Measurements from ENCODE around the gene DNAJC4.
"Not testable (repeated sequence)": the region's sequence is repeated elsewhere in the genome, so short reads cannot be mapped to it uniquely, and the experiment has no call there.

The DNAJC4 gene

GRCh38 chr11:64239662-64240434, 9.5 kb downstream of the DNAJC4 start:
- peak overlapping the region; percentile 99 for H3K27ac ChIP-seq (ENCODE audit: low read depth, low read length)
- peaks cover 34% of the 10 kb centered on the region for H3K36me3 ChIP-seq (ENCODE audit: control insufficient read depth, insufficient read depth, low read length)
- 0 out of 2 replicates have a peak overlapping the region, but pooled peaks have one; percentile 76 for H3K9ac ChIP-seq (ENCODE audit: low read depth, low read length)
- H3K27me3 ChIP-seq (ENCODE audit: control insufficient read depth, insufficient read depth, low read length) = no peaks in the 10 kb centered on the region
- peaks cover 4% of the 10 kb centered on the region for H3K4me1 ChIP-seq (ENCODE audit: control insufficient read depth, insufficient read depth, low read length)
- no peaks in the 10 kb centered on the region for H3K9me3 ChIP-seq (ENCODE audit: control insufficient read depth, insufficient read depth, low read length)
- peak overlapping the region; percentile 81 for H3K4me3 ChIP-seq (ENCODE audit: low read depth, low read length)

- peak within 1 kb of the TSS; percentile 82 for H3K9ac ChIP-seq (ENCODE audit: low read depth, low read length)
Observed at GRCh38 chr11:64240435-64241240, 10.3 kb downstream of the DNAJC4 start, which contains the start of gene FKBP2. FKBP2 (plus strand) TSS chr11:64241095; CDS start chr11:64242388, 1,293 bp downstream.

GRCh38 chr11:64241241-64241490, 10.8 kb downstream of the DNAJC4 start:
- Histone ChIP-seq H3K9ac (ENCODE audit: low read depth, low read length) (peak overlapping the region; percentile 81), H3K4me3 (ENCODE audit: low read depth, low read length) (peak overlapping the region; percentile 95), H3K27me3 (ENCODE audit: control insufficient read depth, insufficient read depth, low read length) (no peaks in the 10 kb centered on the region), H3K27ac (ENCODE audit: low read depth, low read length) (peak overlapping the region; percentile 99), H3K4me1 (ENCODE audit: control insufficient read depth, insufficient read depth, low read length) (peaks cover 4% of the 10 kb centered on the region), H3K9me3 (ENCODE audit: control insufficient read depth, insufficient read depth, low read length) (no peaks in the 10 kb centered on the region), H3K36me3 (ENCODE audit: control insufficient read depth, insufficient read depth, low read length) (peaks cover 35% of the 10 kb centered on the region)

More at GRCh38 chr11:64240435-64241240, 10.3 kb downstream of the DNAJC4 start, which contains the start of gene FKBP2:
- H3K27me3 ChIP-seq (ENCODE audit: control insufficient read depth, insufficient read depth, low read length) = no peaks in the 10 kb centered on the region
- H3K4me1 ChIP-seq (ENCODE audit: control insufficient read depth, insufficient read depth, low read length) = peaks cover 4% of the 10 kb centered on the region
- no peaks in the 10 kb centered on the region for H3K9me3 ChIP-seq (ENCODE audit: control insufficient read depth, insufficient read depth, low read length)
- H3K36me3 ChIP-seq (ENCODE audit: control insufficient read depth, insufficient read depth, low read length) = peaks cover 35% of the 10 kb centered on the region
- H3K27ac ChIP-seq (ENCODE audit: low read depth, low read length) = peak within 1 kb of the TSS; percentile 99
- H3K4me3 ChIP-seq (ENCODE audit: low read depth, low read length) = peak within 1 kb of the TSS; percentile 95

GRCh38 chr11:64241491-64242374, 11.4 kb downstream of the DNAJC4 start:
- Histone ChIP-seq H3K4me1 (ENCODE audit: control insufficient read depth, insufficient read depth, low read length) (peaks cover 4% of the 10 kb centered on the region), H3K27me3 (ENCODE audit: control insufficient read depth, insufficient read depth, low read length) (no peaks in the 10 kb centered on the region), H3K36me3 (ENCODE audit: control insufficient read depth, insufficient read depth, low read length) (peaks cover 35% of the 10 kb centered on the region), H3K9ac (ENCODE audit: low read depth, low read length) (peak overlapping the region; percentile 82), H3K4me3 (ENCODE audit: low read depth, low read length) (peak overlapping the region; percentile 95), H3K27ac (ENCODE audit: low read depth, low read length) (peak overlapping the region; percentile 90), H3K9me3 (ENCODE audit: control insufficient read depth, insufficient read depth, low read length) (no peaks in the 10 kb centered on the region)

- no peaks in the 10 kb centered on the region for H3K9me3 ChIP-seq (ENCODE audit: control insufficient read depth, insufficient read depth, low read length)
- no peak overlapping the region for H3K9ac ChIP-seq (ENCODE audit: low read depth, low read length)
- H3K36me3 ChIP-seq (ENCODE audit: control insufficient read depth, insufficient read depth, low read length) = peaks cover 25% of the 10 kb centered on the region
- no peaks in the 10 kb centered on the region for H3K27me3 ChIP-seq (ENCODE audit: control insufficient read depth, insufficient read depth, low read length)
- H3K4me1 ChIP-seq (ENCODE audit: control insufficient read depth, insufficient read depth, low read length) = peaks cover 12% of the 10 kb centered on the region
- H3K27ac ChIP-seq (ENCODE audit: low read depth, low read length) = no peak overlapping the region
- H3K4me3 ChIP-seq (ENCODE audit: low read depth, low read length) = no peak overlapping the region; the same call in 1 of the 2 replicates
Observed at GRCh38 chr11:64243236-64243854, 13.0 kb downstream of the DNAJC4 start.

GRCh38 chr11:64244107-64244506, 13.8 kb downstream of the DNAJC4 start:
- peaks cover 17% of the 10 kb centered on the region for H3K36me3 ChIP-seq (ENCODE audit: control insufficient read depth, insufficient read depth, low read length)
- no peak overlapping the region for H3K27ac ChIP-seq (ENCODE audit: low read depth, low read length)
- H3K4me3 ChIP-seq (ENCODE audit: low read depth, low read length) = no peak overlapping the region
- peaks cover 20% of the 10 kb centered on the region for H3K4me1 ChIP-seq (ENCODE audit: control insufficient read depth, insufficient read depth, low read length)
- H3K9me3 ChIP-seq (ENCODE audit: control insufficient read depth, insufficient read depth, low read length) = no peaks in the 10 kb centered on the region
- no peaks in the 10 kb centered on the region for H3K27me3 ChIP-seq (ENCODE audit: control insufficient read depth, insufficient read depth, low read length)
- no peak overlapping the region for H3K9ac ChIP-seq (ENCODE audit: low read depth, low read length)

GRCh38 chr11:64244966-64245365, 14.6 kb downstream of the DNAJC4 start:
- Histone ChIP-seq H3K36me3 (ENCODE audit: control insufficient read depth, insufficient read depth, low read length) (peaks cover 16% of the 10 kb centered on the region), H3K27me3 (ENCODE audit: control insufficient read depth, insufficient read depth, low read length) (no peaks in the 10 kb centered on the region), H3K9me3 (ENCODE audit: control insufficient read depth, insufficient read depth, low read length) (no peaks in the 10 kb centered on the region), H3K9ac (ENCODE audit: low read depth, low read length) (no peak overlapping the region), H3K4me3 (ENCODE audit: low read depth, low read length) (peak overlapping the region; percentile 93; the same call in 1 of the 2 replicates), H3K4me1 (ENCODE audit: control insufficient read depth, insufficient read depth, low read length) (peaks cover 26% of the 10 kb centered on the region), H3K27ac (ENCODE audit: low read depth, low read length) (peak overlapping the region; percentile 86)

GRCh38 chr11:64245401-64245796, 15.1 kb downstream of the DNAJC4 start:
- Histone ChIP-seq H3K36me3 (ENCODE audit: control insufficient read depth, insufficient read depth, low read length) (peaks cover 16% of the 10 kb centered on the region), H3K4me1 (ENCODE audit: control insufficient read depth, insufficient read depth, low read length) (peaks cover 28% of the 10 kb centered on the region), H3K4me3 (ENCODE audit: low read depth, low read length) (peak overlapping the region; percentile 93), H3K9me3 (ENCODE audit: control insufficient read depth, insufficient read depth, low read length) (no peaks in the 10 kb centered on the region), H3K27me3 (ENCODE audit: control insufficient read depth, insufficient read depth, low read length) (no peaks in the 10 kb centered on the region), H3K9ac (ENCODE audit: low read depth, low read length) (peak overlapping the region; percentile 81), H3K27ac (ENCODE audit: low read depth, low read length) (peak overlapping the region; percentile 86)

GRCh38 chr11:64245797-64246620, 15.7 kb downstream of the DNAJC4 start:
- Histone ChIP-seq H3K4me3 (ENCODE audit: low read depth, low read length) (peak overlapping the region; percentile 93), H3K9ac (ENCODE audit: low read depth, low read length) (peak overlapping the region; percentile 81), H3K27ac (ENCODE audit: low read depth, low read length) (peak overlapping the region; percentile 86), H3K9me3 (ENCODE audit: control insufficient read depth, insufficient read depth, low read length) (no peaks in the 10 kb centered on the region), H3K36me3 (ENCODE audit: control insufficient read depth, insufficient read depth, low read length) (peaks cover 16% of the 10 kb centered on the region), H3K4me1 (ENCODE audit: control insufficient read depth, insufficient read depth, low read length) (peaks cover 34% of the 10 kb centered on the region), H3K27me3 (ENCODE audit: control insufficient read depth, insufficient read depth, low read length) (no peaks in the 10 kb centered on the region)

- H3K4me3 ChIP-seq (ENCODE audit: low read depth, low read length) = peak overlapping the region; percentile 93; the same call in 1 of the 2 replicates
- H3K9me3 ChIP-seq (ENCODE audit: control insufficient read depth, insufficient read depth, low read length); H3K27me3 ChIP-seq (ENCODE audit: control insufficient read depth, insufficient read depth, low read length): not testable (repeated sequence)
- H3K36me3 ChIP-seq (ENCODE audit: control insufficient read depth, insufficient read depth, low read length) = peaks cover 16% of the 10 kb centered on the region
- peaks cover 34% of the 10 kb centered on the region for H3K4me1 ChIP-seq (ENCODE audit: control insufficient read depth, insufficient read depth, low read length)
- H3K27ac ChIP-seq (ENCODE audit: low read depth, low read length) = peak overlapping the region; percentile 86
- H3K9ac ChIP-seq (ENCODE audit: low read depth, low read length) = peak overlapping the region; percentile 81; the same call in 1 of the 2 replicates
Observed at GRCh38 chr11:64246621-64246870, 16.2 kb downstream of the DNAJC4 start.

Measured in HUES48 (cell line).